ENCODE data around the gene TFEB.

Gene TFEB

DNA sequence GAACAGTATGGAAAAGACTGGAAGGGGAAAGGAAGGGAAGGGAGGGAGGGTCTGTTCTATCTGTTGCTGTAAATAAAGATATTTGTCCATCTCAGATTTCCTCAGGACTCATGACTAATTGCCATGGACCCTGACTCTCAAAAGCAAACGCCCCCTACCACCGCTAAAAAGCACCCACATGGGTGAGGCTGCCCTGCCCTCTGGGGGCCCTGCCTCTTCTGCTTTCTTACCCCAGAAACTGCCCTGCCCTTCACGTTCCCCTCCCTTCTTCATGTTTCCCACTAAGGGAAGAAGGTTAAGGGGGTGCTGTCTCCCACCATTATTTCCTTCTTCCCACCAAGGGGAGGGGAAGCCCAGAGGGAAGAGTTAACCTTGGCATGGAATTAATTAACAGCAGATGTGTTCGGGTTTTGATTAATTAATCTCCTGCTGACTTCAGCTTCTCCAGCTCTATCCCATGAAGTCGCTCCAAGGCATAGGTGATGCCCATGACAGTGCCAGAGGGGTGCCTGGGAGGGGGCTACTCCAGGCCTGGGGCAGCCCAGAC lies 81.2 kb downstream of the TFEB start:
- H3K4me3 ChIP-seq (replicated peaks; ENCODE audit: insufficient read depth, low read length), result no peak overlapping the region
- TF ChIP-seq GABPA (IDR thresholded peaks at IDR 0.05; ENCODE audit: low read depth) (no peak), POLR2AphosphoS5 (IDR thresholded peaks at IDR 0.05; ENCODE audit: low read depth) (no peak), SPI1 (IDR thresholded peaks at IDR 0.05; ENCODE audit: borderline replicate concordance, low read depth) (no peak)
- TF ChIP-seq, protein P1, sequence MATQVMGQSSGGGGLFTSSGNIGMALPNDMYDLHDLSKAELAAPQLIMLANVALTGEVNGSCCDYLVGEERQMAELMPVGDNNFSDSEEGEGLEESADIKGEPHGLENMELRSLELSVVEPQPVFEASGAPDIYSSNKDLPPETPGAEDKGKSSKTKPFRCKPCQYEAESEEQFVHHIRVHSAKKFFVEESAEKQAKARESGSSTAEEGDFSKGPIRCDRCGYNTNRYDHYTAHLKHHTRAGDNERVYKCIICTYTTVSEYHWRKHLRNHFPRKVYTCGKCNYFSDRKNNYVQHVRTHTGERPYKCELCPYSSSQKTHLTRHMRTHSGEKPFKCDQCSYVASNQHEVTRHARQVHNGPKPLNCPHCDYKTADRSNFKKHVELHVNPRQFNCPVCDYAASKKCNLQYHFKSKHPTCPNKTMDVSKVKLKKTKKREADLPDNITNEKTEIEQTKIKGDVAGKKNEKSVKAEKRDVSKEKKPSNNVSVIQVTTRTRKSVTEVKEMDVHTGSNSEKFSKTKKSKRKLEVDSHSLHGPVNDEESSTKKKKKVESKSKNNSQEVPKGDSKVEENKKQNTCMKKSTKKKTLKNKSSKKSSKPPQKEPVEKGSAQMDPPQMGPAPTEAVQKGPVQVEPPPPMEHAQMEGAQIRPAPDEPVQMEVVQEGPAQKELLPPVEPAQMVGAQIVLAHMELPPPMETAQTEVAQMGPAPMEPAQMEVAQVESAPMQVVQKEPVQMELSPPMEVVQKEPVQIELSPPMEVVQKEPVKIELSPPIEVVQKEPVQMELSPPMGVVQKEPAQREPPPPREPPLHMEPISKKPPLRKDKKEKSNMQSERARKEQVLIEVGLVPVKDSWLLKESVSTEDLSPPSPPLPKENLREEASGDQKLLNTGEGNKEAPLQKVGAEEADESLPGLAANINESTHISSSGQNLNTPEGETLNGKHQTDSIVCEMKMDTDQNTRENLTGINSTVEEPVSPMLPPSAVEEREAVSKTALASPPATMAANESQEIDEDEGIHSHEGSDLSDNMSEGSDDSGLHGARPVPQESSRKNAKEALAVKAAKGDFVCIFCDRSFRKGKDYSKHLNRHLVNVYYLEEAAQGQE (IDR thresholded peaks at IDR 0.05; ENCODE audit: insufficient replicate concordance, low read depth), result no peak
- TF ChIP-seq, protein P2, sequence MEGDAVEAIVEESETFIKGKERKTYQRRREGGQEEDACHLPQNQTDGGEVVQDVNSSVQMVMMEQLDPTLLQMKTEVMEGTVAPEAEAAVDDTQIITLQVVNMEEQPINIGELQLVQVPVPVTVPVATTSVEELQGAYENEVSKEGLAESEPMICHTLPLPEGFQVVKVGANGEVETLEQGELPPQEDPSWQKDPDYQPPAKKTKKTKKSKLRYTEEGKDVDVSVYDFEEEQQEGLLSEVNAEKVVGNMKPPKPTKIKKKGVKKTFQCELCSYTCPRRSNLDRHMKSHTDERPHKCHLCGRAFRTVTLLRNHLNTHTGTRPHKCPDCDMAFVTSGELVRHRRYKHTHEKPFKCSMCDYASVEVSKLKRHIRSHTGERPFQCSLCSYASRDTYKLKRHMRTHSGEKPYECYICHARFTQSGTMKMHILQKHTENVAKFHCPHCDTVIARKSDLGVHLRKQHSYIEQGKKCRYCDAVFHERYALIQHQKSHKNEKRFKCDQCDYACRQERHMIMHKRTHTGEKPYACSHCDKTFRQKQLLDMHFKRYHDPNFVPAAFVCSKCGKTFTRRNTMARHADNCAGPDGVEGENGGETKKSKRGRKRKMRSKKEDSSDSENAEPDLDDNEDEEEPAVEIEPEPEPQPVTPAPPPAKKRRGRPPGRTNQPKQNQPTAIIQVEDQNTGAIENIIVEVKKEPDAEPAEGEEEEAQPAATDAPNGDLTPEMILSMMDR (IDR thresholded peaks at IDR 0.05; ENCODE audit: insufficient read depth, low read length), result no peak
- H3K27me3 ChIP-seq (ENCODE audit: insufficient read depth, poor library complexity, severe bottlenecking), result peaks cover 4% of the 10 kb centered on the region
- no peak overlapping the region for H3K27ac ChIP-seq (replicated peaks)
- DNase-seq (ENCODE audit: low read depth in 1 of 2, low spot score in 1 of 2), result no peak

DNA sequence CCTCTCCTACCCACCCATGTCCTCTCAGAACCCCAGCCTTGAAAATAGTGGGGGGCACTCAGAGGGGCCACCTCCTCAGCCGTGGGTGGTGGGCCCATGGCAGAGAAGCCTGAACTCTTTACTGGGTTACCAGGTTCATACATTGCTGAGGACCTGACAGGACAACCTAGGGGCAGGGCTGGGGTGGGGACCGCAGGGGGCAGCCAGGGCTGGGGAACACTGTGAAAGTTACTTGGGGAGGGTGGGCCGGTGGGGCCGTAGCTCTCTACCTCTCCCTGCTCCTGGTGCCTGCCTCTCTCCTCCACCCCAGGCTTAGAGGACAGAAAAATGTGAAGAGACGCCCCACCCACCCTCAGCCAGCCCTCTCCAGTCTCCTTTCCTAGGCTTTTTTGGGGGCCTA lies 81.7 kb downstream of the TFEB start:
- no peak overlapping the region for H3K27ac ChIP-seq (replicated peaks)
- TF ChIP-seq, protein P2 (IDR thresholded peaks at IDR 0.05; ENCODE audit: insufficient read depth, low read length), result no peak
- TF ChIP-seq POLR2AphosphoS5 (IDR thresholded peaks at IDR 0.05; ENCODE audit: low read depth) (no peak), GABPA (IDR thresholded peaks at IDR 0.05; ENCODE audit: low read depth) (no peak), SPI1 (IDR thresholded peaks at IDR 0.05; ENCODE audit: borderline replicate concordance, low read depth) (no peak)
- TF ChIP-seq, protein P1 (IDR thresholded peaks at IDR 0.05; ENCODE audit: insufficient replicate concordance, low read depth), result no peak
- peaks cover 4% of the 10 kb centered on the region for H3K27me3 ChIP-seq (ENCODE audit: insufficient read depth, poor library complexity, severe bottlenecking)
- no peak overlapping the region for H3K4me3 ChIP-seq (replicated peaks; ENCODE audit: insufficient read depth, low read length)
- DNase-seq (ENCODE audit: low read depth in 1 of 2, low spot score in 1 of 2), result no peak

DNA sequence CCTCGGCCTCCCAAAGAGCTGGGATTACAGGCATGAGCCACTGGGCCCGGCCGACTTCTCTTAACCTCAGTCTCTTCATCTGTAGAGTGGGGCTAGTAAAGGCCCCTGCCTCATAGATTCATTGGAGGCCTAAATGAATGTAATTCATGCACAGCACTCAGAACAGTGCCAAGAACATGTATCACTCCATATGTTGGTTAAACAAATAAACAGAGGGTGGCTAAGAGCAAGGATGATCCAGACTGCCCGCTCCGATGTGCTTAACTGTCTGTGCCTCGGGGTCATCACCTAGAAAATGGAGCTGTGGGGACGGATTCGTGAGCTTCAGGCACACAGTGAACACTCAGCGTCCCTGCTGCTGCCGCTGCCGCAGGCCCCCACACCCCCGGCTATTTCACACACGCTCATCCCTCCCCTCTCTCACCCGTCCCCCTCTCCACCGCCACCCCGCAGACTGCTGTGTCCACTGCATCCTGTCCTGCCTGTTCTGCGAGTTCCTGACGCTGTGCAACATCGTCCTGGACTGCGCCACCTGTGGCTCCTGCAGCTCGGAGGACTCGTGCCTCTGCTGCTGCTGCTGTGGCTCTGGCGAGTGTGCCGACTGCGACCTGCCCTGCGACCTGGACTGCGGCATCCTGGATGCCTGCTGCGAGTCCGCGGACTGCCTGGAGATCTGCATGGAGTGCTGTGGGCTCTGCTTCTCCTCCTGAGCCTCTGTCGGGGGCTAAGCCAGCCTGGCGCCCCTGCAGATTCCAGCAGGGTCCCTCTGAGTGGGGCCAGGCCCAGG lies 82.3 kb downstream of the TFEB start:
- DNase-seq (ENCODE audit: low read depth in 1 of 2, low spot score in 1 of 2), result no peak
- Histone ChIP-seq H3K27me3 (ENCODE audit: insufficient read depth, poor library complexity, severe bottlenecking) (peaks cover 4% of the 10 kb centered on the region), H3K4me3 (replicated peaks; ENCODE audit: insufficient read depth, low read length) (no peak overlapping the region), H3K27ac (replicated peaks) (no peak overlapping the region)
- TF ChIP-seq, protein P2 (IDR thresholded peaks at IDR 0.05; ENCODE audit: insufficient read depth, low read length), result no peak
- TF ChIP-seq GABPA (IDR thresholded peaks at IDR 0.05; ENCODE audit: low read depth) (no peak), POLR2AphosphoS5 (IDR thresholded peaks at IDR 0.05; ENCODE audit: low read depth) (no peak), SPI1 (IDR thresholded peaks at IDR 0.05; ENCODE audit: borderline replicate concordance, low read depth) (no peak)
- TF ChIP-seq, protein P1 (IDR thresholded peaks at IDR 0.05; ENCODE audit: insufficient replicate concordance, low read depth), result no peak
